HG03039 (cell line): ENCODE measurements around the gene RWDD4.

Experiments
- ATAC-seq: cut with Tn5 transposase; IDR thresholded peaks from one replicate; pipeline ENCODE4 v1.9.1; 2021; ENCODE audit warnings: mild to moderate bottlenecking, moderate library complexity; ENCODE audit not compliant: unreplicated experiment

RWDD4 gene

DNA sequence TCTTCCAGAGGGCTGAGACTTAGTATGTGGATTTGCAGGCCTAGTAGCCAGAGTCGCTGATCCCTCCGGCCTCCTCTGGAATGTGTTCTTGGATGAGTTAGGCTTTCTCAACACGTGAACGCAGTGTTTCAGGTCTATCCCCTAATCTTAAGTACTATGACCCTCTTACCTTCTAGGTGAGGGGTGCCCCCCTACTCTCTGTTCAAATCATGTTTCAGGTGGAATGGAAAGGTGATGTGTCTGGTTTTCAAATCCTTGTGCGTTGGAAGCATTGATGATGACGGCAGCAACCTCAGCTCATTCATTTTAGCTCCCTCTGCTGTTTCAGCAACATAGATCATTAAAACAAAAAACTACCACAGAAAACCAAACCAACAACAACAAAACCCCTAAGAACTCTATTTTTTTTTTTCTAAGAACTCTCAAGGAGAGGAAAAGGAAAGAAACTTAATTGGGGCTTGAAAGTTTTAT, 56.4 kb downstream of the RWDD4 start:
- no peak for ATAC-seq

DNA sequence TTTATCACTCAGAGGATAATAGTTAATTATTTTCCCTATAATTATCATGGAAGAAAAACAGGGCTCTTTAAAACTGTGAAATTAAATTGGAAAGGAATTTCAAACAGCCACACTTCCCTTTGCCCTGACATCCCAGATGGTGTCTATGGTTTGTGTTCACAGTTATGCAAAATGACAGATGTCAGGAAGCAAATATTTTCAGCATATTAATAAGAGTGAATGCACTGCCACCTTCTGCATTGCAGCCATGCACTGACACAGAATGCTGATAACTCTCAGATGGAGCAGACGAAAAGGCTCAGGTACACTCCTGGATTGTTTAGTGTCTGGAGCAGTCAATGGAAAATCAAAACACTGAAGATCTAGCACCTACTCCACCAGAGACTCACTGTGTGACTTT, 57.6 kb downstream of the RWDD4 start:
- ATAC-seq = no peak

GRCh38 chr4:183600189-183600685, 58.7 kb downstream of the RWDD4 start:
- ATAC-seq = no peak

GRCh38 chr4:183599690-183600089, 59.3 kb downstream of the RWDD4 start:
- ATAC-seq = no peak

DNA sequence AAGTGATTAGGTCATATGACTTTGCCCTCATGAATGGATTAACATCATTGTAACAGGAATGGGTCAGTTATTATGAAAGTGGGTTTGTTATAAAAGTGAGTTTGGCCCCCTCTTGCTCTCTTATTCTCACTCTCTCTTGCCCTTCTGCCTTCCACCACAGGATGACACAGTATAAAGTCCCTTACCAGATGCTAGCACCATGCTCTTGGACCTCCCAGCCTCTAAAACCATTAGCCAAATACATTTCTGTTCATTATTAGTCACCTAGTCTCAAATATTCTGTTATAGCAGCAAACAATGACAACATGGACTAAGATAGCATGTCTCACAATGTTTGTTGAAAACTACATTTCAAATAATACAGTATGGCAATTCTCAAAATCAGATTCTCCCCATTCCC, 59.7 kb downstream of the RWDD4 start:
- ATAC-seq = no peak

GRCh38 chr4:183596067-183596757, 62.8 kb downstream of the RWDD4 start:
- no peak for ATAC-seq

DNA sequence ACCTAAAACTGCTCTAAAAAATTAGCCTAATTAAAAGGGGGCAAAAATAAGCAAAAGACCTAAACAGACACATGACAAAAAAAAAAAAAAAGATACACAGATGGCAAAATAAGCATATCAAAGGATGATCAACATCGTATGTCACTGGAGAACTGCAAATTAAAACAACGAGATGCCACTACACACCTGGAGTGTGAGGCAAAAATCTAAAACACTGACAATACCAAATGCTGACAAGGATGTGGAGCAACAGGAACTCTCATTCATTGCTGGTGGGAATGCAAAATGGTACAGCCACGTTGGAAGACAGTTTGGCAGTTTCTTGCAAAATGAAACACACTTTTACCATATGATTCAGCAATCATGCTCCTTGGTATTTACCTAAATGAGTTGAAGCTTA, 64.2 kb downstream of the RWDD4 start:
- no peak for ATAC-seq

DNA sequence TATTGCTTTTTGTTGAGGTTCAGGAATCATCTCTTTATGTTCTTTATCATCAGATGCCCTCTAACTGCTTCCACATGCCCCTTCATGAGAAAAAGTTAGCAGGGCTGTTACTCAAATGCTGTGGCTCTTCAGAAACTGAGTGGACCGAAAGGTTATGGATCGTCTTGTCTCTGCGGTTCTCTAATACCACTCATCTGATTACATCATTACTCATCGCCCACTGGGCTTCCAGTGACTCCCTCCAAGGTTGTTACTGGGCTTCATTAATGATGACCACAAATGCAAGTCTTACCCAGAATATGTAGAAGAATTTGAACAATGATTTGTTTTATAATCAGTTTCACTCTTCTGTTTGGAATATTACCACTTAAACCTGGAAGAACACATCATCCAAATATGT, 67.7 kb downstream of the RWDD4 start:
- ATAC-seq = no peak
